HG03439 (cell line): ENCODE measurements around the gene MCUR1.
A peak's percentile ranks its signal among the peaks of the same experiment; 100 is the strongest.
"Not testable (repeated sequence)": the region's sequence is repeated elsewhere in the genome, so short reads cannot be mapped to it uniquely, and the experiment has no call there.

Experiments
- ATAC-seq: cut with Tn5 transposase; IDR thresholded peaks from one replicate; pipeline ENCODE4 v1.9.1; 2021; ENCODE audit warnings: mild to moderate bottlenecking, moderate library complexity; ENCODE audit not compliant: unreplicated experiment

The MCUR1 gene

DNA sequence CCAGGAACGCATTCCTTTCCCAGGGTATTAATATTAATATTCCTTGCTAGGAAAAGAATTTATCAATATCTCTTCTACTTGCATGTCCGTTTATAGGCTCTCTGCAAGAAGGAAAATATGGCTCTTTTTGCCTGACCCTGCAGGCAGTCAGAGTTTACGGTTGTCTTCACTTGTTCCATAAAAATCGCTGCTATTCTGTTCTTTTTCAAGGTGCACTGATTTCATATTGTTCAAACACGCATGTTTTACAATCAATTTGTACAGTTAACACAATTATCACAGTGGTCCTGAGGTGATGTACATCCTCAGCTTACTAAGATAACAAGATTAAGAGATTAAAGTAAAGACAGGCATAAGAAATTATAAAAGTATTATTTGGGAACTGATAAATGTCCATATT, 15.1 kb upstream of the MCUR1 start:
- not testable (repeated sequence) for ATAC-seq

DNA sequence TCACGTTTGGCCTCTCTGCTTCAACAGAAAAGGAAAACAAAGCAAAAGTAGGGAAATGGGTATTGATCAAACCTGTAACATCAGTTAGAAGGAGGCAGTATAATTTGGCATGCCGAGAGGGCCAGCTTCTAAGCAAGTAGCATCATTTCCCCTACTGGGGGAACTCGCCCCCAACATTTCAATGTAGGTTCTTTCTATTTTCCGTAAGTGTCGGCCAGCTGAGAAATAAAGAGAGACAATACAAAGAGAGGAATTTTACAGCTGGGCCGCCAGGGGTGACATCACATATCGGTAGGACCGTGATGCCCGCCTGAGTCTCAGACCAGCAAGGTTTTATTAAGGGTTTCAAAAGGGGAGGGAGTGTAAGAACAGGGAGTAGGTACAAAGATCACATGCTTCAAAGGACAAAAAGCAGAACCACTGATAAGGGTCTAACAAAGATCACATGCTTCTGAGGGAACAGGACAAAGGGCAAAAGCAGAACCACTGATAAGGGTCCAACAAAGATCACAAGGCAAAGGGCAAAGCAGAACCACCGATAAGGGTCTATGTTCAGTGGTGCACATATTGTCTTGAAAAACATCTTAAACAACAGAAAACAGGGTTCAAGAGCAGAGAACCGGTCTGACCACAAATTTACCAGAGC, 14.4 kb upstream of the MCUR1 start:
- not testable (repeated sequence) for ATAC-seq

DNA sequence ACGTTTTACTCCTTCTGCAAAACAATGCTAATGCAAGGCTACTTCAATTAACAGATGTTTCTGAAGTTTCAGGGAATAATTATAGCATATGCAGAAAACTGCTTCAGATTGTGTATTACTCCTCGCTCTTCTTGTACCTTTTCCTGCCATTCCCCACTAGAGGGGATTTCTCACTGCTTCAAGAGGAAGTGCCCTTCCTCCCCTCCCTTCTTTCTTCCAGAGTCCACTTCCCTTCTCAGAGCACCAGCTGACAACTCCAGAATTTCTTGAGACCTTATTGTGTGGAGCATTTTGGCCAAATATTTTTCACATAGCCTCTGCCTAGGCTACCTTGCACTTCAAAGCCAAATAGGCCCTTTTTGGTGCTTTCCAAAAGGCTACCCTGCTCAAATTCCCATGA, 12.7 kb upstream of the MCUR1 start:
- no peak for ATAC-seq

DNA sequence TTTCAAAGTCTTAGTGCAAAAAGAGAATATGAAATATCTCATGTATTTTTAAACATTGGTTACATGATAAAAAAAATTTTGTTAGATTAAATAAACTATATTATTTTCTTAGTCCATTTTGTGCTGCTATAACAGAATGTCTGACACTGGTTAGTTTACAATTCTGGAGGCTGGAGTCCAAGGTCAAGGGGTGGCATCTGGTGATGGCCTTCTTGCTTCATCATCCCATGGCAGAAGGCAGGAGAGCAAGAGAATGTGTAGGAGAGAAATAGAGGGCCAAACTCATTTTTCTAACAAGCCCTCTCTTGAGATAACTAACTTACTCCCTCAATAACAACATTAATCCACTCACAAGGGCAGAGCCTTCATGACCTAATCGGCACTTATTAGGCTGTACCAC, 11.5 kb upstream of the MCUR1 start:
- ATAC-seq, result no peak

DNA sequence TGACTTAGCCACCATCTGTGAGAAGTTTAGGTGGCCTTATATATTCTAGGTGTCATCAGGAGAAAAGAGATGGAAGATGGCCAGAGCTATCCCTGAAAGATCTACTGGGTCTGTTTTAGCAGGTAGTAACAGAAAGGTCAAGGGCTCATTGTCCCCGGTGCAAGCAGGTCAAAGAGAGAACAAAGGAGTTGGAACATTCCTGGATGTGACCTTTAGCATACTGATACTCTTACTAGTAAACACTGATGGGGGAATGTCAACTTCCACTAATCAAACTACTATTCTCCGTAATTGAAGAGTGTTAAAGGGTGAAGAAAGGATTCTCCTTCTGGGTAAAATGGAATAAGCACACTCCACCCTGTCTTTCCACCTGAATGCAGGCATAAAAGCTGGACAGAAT, 4.0 kb upstream of the MCUR1 start:
- no peak for ATAC-seq

DNA sequence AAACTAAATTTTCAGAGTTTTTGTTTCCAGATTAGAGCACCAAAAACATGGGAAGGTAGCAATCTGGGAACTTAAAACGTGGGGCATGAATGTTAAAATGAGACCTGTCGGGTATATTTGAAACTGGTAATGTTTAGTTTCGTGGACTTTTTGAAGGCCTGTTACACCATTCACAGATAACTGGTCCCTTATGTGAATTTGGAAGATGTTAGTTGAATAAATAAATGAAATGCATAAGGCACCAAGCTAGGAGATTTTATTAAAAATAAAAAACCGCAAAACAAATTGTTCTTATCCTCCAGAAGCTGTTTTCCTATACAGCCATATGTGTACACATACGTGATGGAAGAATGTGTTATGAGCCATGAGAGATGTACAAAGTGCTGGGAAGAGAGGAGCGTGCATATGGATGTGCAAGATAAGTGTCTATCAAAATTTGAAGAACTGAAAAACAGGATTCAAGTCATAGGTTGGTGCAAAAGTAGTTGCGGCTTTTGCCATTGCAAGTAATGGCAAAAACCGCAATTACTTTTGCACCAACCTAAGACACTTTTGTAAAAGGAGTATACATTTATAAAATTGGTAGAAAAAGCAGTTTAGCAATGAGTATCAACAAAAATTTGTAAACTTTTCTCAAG, 700 bp upstream of the MCUR1 start:
- ATAC-seq, result peak; percentile 0

DNA sequence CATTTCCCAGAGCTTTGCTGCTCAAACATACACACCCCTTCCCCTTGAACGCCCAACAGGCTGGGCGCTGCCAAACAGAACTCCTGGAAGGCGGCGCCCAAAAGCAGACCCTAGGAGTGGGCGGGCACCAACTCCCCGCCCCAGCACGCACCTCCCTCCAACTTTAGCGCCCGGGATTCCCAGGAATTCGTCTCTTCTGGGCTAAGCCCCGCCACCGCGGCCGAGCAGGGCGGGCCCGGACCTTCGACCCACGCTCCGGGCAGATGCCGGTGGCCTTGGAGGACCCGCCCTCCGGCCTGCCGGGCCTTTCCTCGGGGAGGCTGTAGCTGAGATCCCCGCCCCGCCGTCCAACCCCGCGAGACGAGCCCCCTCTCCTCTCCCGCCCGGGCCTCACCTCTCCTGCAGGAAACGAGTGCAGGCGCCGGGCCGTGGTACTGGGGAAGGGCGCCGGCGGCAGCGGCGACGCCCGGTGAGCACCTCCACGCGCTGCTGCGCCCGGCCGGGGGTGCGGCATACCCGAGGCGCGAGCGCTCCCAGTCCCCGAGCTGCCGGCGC, 659 bp downstream of the MCUR1 start:
- ATAC-seq, result peak; percentile 35

DNA sequence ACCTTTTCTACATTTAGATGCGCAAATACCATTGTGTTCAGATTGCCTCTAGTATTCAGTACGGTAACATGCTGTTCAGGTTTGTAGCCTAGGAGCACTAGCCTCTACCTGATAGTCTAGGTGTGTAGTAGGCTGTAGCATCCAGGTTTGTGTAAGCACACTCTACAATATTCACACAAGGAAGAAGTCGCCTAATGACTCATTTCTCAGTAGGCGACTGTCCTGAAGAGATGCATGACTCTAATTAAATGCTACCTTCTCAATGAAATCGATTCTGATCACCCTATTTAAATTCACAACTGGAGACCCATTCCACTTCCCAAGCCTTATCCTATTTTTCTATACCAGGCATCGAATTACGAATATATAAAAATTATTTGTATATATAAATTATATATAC, 1.3 kb downstream of the MCUR1 start:
- no peak for ATAC-seq

DNA sequence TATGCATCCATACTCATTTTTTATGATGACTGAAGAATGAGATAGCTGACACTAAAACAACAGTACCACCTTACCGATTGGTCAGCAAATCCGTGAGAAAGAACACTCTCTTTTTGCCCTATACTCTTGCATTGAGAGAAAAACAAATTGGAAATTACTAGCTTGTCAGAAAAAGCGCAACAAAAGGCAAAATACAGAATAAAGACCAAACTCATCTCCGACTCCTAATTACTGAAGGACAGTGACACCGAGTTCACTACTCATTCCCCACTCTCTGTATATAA, 2.1 kb downstream of the MCUR1 start:
- ATAC-seq, result no peak

DNA sequence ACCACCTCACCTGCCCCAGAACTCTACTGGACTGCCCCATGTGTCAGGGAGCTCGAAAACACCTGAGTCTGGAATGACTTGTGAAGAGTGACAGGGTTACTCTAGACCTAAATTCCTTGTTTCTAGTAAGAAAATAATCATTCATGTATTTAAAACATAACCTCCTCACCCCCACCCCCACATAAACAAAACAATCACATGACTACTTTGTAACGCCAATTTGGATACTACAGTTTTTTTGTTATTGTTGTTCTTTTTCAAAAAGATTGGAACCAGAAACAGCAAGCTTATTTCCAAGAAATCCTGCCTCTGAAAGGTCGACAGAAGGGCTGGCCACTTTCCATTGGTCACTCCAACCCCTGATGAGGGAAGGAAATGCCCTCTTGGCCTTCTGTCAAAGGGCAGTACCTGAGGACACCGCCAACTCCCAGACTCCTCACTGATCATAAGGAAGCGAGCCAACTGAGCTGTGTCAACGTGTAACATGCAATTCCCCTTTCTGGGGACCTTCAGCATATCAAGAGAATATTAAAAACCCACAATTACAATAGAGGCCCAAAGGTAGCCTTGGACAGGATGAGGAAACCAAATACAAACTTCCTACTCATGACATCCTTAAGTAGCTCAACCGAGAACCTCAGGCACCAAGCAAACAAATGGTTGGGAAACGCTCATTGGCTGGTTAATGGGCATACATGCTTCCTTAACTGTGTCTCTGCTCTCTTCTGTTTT, 2.6 kb downstream of the MCUR1 start:
- ATAC-seq, result no peak

DNA sequence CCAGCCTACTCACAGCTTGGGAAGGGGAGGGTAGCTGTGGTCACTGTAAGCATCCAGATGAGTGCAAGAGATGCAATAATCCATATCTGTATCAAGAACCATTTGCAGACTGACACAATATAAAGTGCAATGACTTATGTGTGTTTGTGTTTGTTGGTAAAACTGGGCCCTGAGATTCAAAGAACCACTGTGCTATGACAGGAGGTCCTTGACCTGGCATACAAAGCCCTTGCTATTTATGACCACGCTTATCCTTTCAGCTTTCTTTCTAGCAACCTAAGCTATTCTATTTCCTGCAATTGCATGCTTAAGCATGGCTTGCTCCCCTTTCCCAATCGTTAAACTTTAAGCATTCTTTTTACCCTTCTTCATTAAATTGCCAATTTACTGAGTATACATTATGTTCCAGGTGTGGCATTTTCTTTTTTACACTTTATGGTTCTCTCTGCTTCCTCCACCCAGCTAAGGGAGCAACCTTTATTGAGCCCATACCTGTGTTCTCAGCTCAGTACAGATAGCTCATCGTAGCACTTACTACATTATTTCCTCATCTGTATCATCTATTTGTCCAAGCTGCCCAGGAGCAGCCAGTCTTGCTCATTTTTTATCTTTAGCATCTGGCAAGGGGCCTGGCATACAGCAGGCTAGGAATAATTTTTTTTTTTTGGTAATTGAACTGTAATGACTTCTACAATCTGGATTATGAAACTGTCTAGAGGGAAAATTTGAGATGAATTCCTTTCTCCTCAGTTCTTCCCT, 3.5 kb downstream of the MCUR1 start:
- ATAC-seq, result no peak

DNA sequence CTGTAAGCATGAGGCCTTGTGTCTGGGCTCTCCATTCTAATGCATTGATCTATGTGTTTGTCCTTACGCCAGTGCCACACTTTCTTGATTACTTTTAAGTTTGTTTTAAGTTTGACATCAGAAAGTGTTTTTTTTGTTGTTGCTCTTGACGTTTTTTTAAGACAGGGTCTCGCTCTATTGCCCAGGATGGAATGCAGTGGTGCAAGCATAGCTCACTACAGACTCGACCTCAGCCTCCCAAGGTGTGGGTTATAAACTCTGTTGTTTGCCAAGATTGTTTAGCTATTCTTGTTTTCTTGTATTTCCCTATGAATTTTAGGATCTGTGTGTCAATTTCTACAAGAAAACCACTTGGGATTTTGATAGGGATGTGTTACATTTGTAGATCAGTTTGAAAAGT, 5.6 kb downstream of the MCUR1 start:
- no peak for ATAC-seq

DNA sequence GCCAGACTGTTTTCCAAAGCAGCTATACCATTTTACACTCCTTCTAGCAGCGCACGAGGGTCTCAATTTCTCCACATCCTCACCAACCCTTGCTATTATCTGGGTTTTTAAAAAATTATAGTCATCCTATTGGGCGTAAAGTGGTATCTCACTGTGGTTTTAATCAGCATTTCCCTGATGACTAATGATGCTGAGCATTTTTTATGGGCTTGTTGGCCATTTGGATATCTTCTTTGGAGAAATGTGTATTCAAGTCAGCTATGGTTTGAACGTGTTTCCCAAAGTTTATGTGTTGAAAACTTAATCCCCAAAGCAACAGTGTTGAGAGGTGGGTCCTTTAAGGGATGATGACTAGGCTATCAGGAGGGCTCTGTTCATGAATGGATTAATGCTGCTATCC, 6.7 kb downstream of the MCUR1 start:
- no peak for ATAC-seq

DNA sequence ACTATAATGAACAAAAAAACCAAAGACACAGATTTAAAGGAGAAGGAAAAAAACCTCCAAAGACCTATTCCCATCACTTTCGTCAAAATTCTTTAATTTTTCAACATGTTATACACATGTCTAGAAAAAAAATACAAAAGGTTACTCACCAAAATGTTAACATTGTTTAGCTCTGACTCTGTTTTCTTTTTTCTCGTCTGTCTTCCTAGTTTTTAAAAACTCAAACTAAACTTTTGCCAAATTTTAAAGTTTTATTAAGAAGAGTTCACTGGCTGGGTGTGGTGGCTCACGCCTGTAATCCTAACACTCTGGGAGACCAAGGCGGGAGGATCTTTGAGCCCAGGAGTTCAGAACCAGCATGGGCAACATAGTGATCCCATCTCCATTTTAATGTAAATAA, 10.8 kb downstream of the MCUR1 start:
- ATAC-seq, result no peak

DNA sequence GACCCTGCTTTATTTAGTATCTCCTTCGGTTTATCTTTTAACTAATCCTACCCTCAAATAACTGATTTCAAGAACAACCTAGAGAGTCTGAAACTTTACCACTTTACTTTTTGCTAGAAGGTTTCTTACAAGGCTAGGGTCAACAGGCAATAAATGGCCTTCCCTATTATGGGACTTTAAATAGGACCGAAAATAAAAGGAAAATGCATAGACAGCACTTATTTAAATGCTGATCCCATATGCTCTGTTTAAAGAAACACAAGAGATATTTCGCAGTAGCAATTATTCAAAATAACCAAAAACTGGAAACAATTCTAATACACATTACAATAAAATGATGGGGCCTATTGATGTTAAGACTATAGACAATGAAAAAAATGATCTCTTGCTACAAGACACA, 13.7 kb downstream of the MCUR1 start:
- no peak for ATAC-seq

DNA sequence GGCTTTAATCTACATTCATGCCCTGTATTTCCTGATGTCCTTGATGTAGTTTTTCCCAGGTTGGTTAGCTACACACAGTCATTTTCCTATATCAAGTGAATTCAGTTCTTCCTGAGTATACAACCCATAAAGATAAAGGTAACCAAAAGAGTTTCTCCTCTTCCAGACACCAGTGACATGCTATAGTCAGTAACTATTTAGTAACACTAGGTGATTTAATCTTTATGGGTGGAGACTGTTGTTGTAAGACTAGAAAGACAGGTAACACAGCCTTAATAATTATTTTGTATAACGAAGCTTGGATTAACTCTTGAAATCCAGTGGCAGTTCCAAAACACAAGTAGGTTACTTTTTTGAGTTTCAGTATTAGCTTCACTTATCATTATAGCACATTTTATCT, 17.6 kb downstream of the MCUR1 start:
- no peak for ATAC-seq

DNA sequence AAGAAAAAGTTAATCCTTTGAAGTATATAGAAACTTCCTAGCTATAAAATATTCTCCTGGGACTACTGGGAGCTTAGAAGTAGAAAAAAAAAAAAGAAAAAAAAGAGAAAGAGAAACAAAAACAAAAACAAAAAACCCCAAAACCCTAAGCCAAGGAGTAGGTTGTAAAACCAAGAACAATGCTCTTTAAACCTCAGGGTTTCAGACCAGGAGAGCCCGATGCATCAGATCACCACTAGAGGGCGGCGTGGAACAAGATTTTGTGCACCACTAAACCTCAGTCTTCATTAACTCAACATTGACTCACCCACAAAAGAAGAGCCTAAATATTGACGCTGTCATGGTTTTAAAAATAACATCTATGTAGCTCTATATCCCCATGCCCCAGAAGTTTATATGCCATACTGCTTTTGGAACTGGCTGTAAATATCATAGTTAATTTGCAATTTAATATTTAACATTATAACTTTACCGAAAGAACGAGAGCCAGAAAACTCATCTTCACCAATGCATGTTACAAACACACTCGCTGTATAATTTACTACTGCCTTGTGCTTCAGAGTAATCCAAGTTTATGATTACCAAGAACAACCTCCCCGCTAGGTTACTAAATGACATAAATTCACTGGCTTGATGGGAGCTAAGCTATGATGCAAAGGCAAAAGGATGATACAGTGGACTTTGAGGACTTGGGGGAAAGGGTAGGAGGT, 19.2 kb downstream of the MCUR1 start:
- peak; percentile 84 for ATAC-seq

DNA sequence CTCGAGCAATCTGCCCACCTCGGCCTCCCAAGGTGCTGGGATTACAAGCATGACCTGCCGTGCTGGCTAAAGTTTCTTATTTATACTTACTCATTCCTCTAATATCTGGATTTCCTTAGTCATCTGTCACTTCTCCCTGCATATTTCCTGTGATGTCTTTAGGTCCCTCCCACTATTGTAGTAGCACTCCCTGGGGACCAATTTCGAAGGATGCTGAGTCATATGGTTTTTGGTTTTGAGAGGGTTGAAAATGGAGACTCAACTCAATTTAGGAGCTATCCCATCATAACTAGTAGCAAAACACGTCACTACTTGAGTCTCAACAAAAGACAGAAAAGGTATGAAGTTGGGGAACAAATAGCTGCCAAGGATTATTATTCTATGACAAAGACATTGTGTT, 20.2 kb downstream of the MCUR1 start:
- ATAC-seq, result no peak

DNA sequence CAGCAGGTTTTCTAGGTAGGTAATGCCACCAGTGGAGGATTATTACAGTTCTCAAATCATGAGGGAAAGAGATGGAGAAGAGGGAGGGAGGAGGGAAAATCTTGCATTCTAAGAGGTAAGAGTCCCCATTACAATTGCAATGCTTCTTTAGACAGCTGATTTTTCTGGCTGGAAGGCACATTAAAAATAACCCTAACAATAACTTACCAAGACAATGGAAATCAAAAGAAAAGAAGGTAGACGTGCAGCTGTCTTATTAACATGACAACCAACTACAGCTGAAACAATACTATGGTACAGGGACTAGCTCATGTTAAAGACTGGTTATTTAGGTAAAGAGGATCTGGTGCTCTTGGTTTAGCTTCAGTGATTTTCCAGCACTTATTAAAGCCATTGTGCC, 24.6 kb downstream of the MCUR1 start:
- ATAC-seq, result no peak

DNA sequence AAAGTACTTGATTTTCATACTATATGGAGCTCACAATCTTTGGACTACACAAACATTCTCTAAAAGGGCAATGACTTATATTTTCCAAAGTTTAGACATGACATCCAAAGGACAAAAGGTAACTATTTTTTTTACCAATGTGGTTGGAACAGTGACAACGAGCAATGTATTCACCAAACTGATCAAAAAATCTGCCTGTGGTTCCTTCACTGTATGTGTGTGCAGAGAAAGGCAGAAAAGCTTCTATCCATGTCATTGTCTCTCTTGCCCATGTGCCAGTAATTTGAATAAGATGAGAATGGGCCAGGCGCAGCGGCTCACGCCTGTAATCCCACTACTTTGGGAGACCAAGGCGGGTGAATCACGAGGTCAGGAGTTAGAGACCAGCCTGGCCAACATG, 25.5 kb downstream of the MCUR1 start:
- no peak for ATAC-seq

DNA sequence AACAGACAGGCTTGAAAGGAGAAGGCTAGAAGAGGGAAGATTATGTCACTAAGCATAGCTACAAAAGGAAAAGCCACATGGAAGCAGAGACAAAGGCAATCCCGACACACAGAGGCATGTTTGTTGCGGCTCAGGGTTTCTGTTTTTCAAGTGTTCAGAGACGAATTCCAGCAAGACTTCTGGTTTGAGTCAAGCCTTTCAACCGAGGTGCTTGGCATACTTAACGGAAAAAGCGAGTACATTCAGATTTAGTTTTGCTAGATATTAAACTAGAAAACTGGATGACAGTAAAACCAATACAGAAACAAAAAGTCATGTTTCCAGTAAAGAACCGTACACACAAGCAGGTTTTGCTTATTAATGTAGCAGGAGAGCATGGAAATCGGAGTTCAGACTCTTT, 27.2 kb downstream of the MCUR1 start:
- no peak for ATAC-seq
